Heart right ventricle (tissue), 16 donors: ENCODE results near the gene PPFIBP1. TPM values are rescaled to one million over a fixed set of nuclear protein-coding genes. Genes with fewer than 3 reads are reported as not detected.
"Not testable (repeated sequence)": the region's sequence is repeated elsewhere in the genome, so short reads cannot be mapped to it uniquely, and the experiment has no call there.

Experiments used
- ATAC-seq, 8 donors: fragments of 200-7000 bp; cut with Tn5 transposase; one replicate each; pipeline ENCODE4 v1.9.1; 2020; ENCODE audit warnings: mild to moderate bottlenecking in 8 of 8, moderate library complexity in 8 of 8, moderate number of reproducible peaks in 1 of 8
- DNase-seq, 2 donors: peaks; one replicate each; pipeline ENCODE4 v3.0.0-alpha.2; 2020
- H3K27ac ChIP-seq, 10 donors: fragments of 200-600 bp; sonication (generic) in 2 of 10; one replicate each; pipeline versions ENCODE4 v1.5.0 to v1.8.0; 2020 to 2022; ENCODE audit warnings: mild to moderate bottlenecking in 3 of 10
- H3K27me3 ChIP-seq, 7 donors: fragments of 200-600 bp; one replicate each; pipeline ENCODE4 v1.8.0; 2021 to 2022; ENCODE audit warnings: mild to moderate bottlenecking in 2 of 7
- H3K36me3 ChIP-seq, 9 donors: fragments of 200-600 bp; sonication (generic) in 1 of 9; one replicate each; pipeline versions ENCODE4 v1.5.0 to v1.8.0; 2020 to 2022; ENCODE audit warnings: mild to moderate bottlenecking in 2 of 9
- H3K4me1 ChIP-seq, 9 donors: fragments of 200-600 bp; sonication (generic) in 1 of 9; one replicate each; pipeline versions ENCODE4 v1.5.0 to v1.8.0; 2020 to 2022; ENCODE audit warnings: mild to moderate bottlenecking in 4 of 9
- H3K4me3 ChIP-seq, 10 donors: fragments of 200-600 bp; sonication (generic) in 2 of 10; one replicate each; pipeline versions ENCODE4 v1.5.0 to v1.8.0; 2020 to 2022; ENCODE audit warnings: mild to moderate bottlenecking in 7 of 10, moderate library complexity in 2 of 10
- H3K9me3 ChIP-seq, 11 donors: fragments of 200-600 bp in 10 of 11; sonication (generic) in 2 of 11; one replicate each; pipeline versions ENCODE4 v1.5.0 to v1.8.0; 2013 to 2022; ENCODE audit warnings: mild to moderate bottlenecking in 2 of 11, control low read depth in 1 of 11, moderate library complexity in 1 of 11
- CTCF ChIP-seq, 9 donors: fragments of 200-600 bp; sonication (generic) in 2 of 9; IDR thresholded peaks; one replicate each; pipeline versions ENCODE4 v1.5.0 to v1.8.0; 2021 to 2022; ENCODE audit warnings: antibody characterized with exemption in 9 of 9, mild to moderate bottlenecking in 5 of 9, moderate library complexity in 1 of 9
- WGBS, 2 donors: extraction: QIAGEN DNeasy Blood & Tissue Kit; methylation state at CpG; one replicate each; pipeline ENCODE4 v1.1.7; 2013; ENCODE audit warnings: inconsistent platforms in 1 of 2; 5-methylcytosine and 5-hydroxymethylcytosine counted together
- intact Hi-C, 10 donors: fragments of 100-400 bp; cut with DNase I; formaldehyde crosslinking; loops; one replicate each; pipeline versions ENCODE4 v1.11.1 to v1.14.2; 2022
- polyA plus RNA-seq, 2 donors: library from polyadenylated mRNA; stranded (reverse); fragments of 200-250 nt; gene quantifications; one replicate each; pipeline ENCODE4 v1.2.3, GENCODE V29; 2013
- total RNA-seq, 10 donors: library from RNA; stranded (reverse); fragmentation: NEBNext Ultra II Directional in 3 of 10; extraction: Animal tissue kit (Norgen Biotek cat#: 25700) in 3 of 10; gene quantifications; one replicate each; pipeline versions ENCODE4 v1.2.1 to v1.2.4, GENCODE V29; 2021 to 2023
- donor health status: Arrhythmogenic right ventricular cardiomyopathy.
- donor health status: ischemic (EF 13 %, LVEDD 7.1; RV severe dilation, severe dysfunction).
- donor health status: healthy with polysubstance abuse.
- donor health status: DM: no; HTN: yes; CAD: no.
- donor health status: DM: no; HTN: no; CAD: no.
- donor health status: ischemic (EF 25% LVEDD 6.9; RV normal size, moderate dysfunction).
- donor health status: ischemic (EF 25% LVEDD 5.7; RV mildly dilated, moderate dysfunction).
- donor health status: healthy.
- donor health status: DM: yes; HTN: yes; CAD: no.
- donor health status: Ischemic cardiomyopathy.
- donor health status: ischemic (EF 35%, LVEDD 5.7; RV mildly dilated, moderate dysfunction).
- donor health status: nonischemic (EF 11% LVEDD 7.7; RV severe dilation, severe dysfunction).
- donor health status: DM: yes; HTN: yes; CAD: no.
- donor health status: PGD.
- donor health status: ischemic (EF 29% LVEDD 5.4; RV normal size, mild dysfunction).
- donor health status: nonischemic (EF 23%, LVEDD 6.1; RV moderate dilation, normal function).

The PPFIBP1 gene
- total and polyA plus RNA-seq, 12 donors, result 22.9 to 450 (median 314) TPM

- H3K9me3 ChIP-seq, result no peaks in the 10 kb centered on the region
- no peak for TF ChIP-seq CTCF (IDR thresholded peaks at IDR 0.05)
- DNase-seq (no peak), ATAC-seq (no peak)
- 93 to 94% methylated on average over 1 of the region's 1 CpG for WGBS, 2 donors
- no peaks in the 10 kb centered on the region for H3K27me3 ChIP-seq
- no peak overlapping the region for H3K4me3 ChIP-seq
- H3K27ac ChIP-seq, result peak overlapping the region in 1 of 10 donors; percentile 9
- peaks cover 0 to 90% (median 23%) of the 10 kb centered on the region in 9 donors for H3K36me3 ChIP-seq
- intact Hi-C loops, result loop anchor here in 8 of 10 donors (2.0 to 10.0 kb wide), 8 partner anchors 124 to 316 kb away; partner anchors contain the start of genes PPFIBP1 (in 3 of the 8) and BMAL2 (in 1 of the 8)
- peaks cover 0 to 15% (median 0%) of the 10 kb centered on the region in 9 donors for H3K4me1 ChIP-seq
These were observed 127.2 kb downstream of the PPFIBP1 start for GRCh38 chr12:27651201-27651600.

GRCh38 chr12:27652174-27652763 is 128.3 kb downstream of the PPFIBP1 start:
- whole genome bisulfite sequencing, 2 donors, result 25 to 56% methylated on average over 1 of the region's 1 CpG
- Histone ChIP-seq H3K27ac (no peak overlapping the region), H3K36me3 (peaks cover 0 to 90% (median 28%) of the 10 kb centered on the region in 9 donors), H3K9me3 (no peaks in the 10 kb centered on the region), H3K4me3 (no peak overlapping the region), H3K4me1 (peaks cover 0 to 15% (median 0%) of the 10 kb centered on the region in 9 donors), H3K27me3 (no peaks in the 10 kb centered on the region)
- peak; percentile 74 to 95 (median 89) for TF ChIP-seq CTCF (IDR thresholded peaks at IDR 0.05)
- peak in 1 of 2 donors; percentile 85 for DNase-seq
- intact Hi-C loops, result loop anchor here in 9 of 10 donors (2.0 to 10.0 kb wide), 8 partner anchors 125 to 317 kb away; partner anchors contain the start of genes PPFIBP1 (in 3 of the 9) and BMAL2 (in 1 of the 9)
- peak in 7 of 8 donors; percentile 75 to 87 (median 82) for ATAC-seq

- H3K9me3 ChIP-seq, result no peaks in the 10 kb centered on the region
- no peak for TF ChIP-seq CTCF (IDR thresholded peaks at IDR 0.05)
- H3K27ac ChIP-seq, result no peak overlapping the region
- no peaks in the 10 kb centered on the region for H3K27me3 ChIP-seq
- no peak overlapping the region for H3K4me3 ChIP-seq
- H3K36me3 ChIP-seq, result peaks cover 0 to 90% (median 32%) of the 10 kb centered on the region in 9 donors
- intact Hi-C loops, result loop anchor here in 9 of 10 donors (2.0 to 10.0 kb wide), 8 partner anchors 126 to 319 kb away; partner anchors contain the start of genes PPFIBP1 (in 3 of the 9) and BMAL2 (in 1 of the 9)
- H3K4me1 ChIP-seq, result peaks cover 0 to 15% (median 0%) of the 10 kb centered on the region in 9 donors
- DNase-seq (no peak), ATAC-seq (no peak)
These were observed 129.7 kb downstream of the PPFIBP1 start for GRCh38 chr12:27653661-27654060.

- not testable (repeated sequence) for H3K27me3 ChIP-seq, DNase-seq, H3K9me3 ChIP-seq, H3K4me3 ChIP-seq, H3K27ac ChIP-seq
- WGBS, 2 donors, result 70 to 72% methylated on average over 3 of the region's 3 CpGs
- H3K36me3 ChIP-seq, result peaks cover 0 to 90% (median 30%) of the 10 kb centered on the region in 9 donors
- ATAC-seq, result peak in 2 of 8 donors; percentile 41 to 42
- H3K4me1 ChIP-seq, result peaks cover 0 to 15% (median 0%) of the 10 kb centered on the region in 9 donors
- intact Hi-C loops, result loop anchor here in 1 of 10 donors (10.0 kb wide), 1 partner anchor 321 kb away; the partner anchor contains the start of gene BMAL2
These were observed 131.5 kb downstream of the PPFIBP1 start for GRCh38 chr12:27655476-27655875.
